ENCODE results near the gene NREP.

- TF ChIP-seq, protein P1, sequence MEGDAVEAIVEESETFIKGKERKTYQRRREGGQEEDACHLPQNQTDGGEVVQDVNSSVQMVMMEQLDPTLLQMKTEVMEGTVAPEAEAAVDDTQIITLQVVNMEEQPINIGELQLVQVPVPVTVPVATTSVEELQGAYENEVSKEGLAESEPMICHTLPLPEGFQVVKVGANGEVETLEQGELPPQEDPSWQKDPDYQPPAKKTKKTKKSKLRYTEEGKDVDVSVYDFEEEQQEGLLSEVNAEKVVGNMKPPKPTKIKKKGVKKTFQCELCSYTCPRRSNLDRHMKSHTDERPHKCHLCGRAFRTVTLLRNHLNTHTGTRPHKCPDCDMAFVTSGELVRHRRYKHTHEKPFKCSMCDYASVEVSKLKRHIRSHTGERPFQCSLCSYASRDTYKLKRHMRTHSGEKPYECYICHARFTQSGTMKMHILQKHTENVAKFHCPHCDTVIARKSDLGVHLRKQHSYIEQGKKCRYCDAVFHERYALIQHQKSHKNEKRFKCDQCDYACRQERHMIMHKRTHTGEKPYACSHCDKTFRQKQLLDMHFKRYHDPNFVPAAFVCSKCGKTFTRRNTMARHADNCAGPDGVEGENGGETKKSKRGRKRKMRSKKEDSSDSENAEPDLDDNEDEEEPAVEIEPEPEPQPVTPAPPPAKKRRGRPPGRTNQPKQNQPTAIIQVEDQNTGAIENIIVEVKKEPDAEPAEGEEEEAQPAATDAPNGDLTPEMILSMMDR (IDR thresholded peaks at IDR 0.05) = no peak
- no peak for TF ChIP-seq POLR2A (IDR thresholded peaks at IDR 0.05)
Observed at GRCh38 chr5:111694133-111694532, 62.9 kb downstream of the NREP start.
